GM12874 (cell line): ENCODE measurements around the gene VCP.

Source experiments
- TF ChIP-seq, protein P1 (sequence below): IDR thresholded peaks from 2 replicates; pipeline ENCODE4 v1.5.1; 2011; ENCODE audit warnings: low read depth, mild to moderate bottlenecking, control low read depth, low read length, moderate library complexity; ENCODE audit not compliant: insufficient read depth

VCP gene

DNA sequence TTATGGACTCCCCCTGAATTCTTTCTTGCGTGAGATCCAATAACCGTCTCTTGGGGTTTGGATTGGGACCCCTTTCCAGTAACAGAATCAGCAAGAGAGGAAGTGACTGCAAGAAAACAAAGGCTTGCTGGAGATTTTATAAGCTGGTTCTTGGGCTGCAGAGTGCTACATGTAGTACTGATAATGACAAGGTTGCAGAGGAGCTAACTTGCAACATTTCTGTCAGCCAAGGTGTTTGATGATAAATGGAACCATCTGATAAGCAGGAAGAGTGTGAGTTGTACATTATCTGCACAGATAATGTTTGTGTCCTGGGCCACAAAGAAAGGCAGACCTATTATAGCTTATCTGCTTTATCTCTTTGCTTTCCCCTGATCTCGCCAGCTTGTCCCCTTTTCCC lies 45.8 kb downstream of the VCP start:
- TF ChIP-seq, protein P1, sequence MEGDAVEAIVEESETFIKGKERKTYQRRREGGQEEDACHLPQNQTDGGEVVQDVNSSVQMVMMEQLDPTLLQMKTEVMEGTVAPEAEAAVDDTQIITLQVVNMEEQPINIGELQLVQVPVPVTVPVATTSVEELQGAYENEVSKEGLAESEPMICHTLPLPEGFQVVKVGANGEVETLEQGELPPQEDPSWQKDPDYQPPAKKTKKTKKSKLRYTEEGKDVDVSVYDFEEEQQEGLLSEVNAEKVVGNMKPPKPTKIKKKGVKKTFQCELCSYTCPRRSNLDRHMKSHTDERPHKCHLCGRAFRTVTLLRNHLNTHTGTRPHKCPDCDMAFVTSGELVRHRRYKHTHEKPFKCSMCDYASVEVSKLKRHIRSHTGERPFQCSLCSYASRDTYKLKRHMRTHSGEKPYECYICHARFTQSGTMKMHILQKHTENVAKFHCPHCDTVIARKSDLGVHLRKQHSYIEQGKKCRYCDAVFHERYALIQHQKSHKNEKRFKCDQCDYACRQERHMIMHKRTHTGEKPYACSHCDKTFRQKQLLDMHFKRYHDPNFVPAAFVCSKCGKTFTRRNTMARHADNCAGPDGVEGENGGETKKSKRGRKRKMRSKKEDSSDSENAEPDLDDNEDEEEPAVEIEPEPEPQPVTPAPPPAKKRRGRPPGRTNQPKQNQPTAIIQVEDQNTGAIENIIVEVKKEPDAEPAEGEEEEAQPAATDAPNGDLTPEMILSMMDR = no peak

DNA sequence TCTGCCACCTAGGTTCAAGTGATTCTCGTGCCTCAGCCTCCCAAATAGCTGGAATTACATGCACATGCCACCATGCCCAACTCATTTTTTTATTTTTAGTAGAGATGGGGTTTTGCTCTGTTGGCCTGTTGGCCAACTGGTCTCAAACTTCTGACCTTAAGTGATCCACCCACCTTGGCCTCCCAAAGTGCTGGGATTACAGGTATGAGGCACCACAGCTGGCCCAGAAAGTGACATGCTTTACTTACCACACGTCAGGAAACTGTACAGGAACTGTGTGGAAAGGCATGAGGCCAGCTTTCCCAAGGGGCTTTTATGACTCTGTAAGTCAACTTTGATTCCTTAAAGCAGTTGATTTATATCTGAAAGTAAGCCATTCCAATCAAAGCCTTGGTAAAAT lies 57.9 kb downstream of the VCP start:
- TF ChIP-seq, protein P1 = no peak

DNA sequence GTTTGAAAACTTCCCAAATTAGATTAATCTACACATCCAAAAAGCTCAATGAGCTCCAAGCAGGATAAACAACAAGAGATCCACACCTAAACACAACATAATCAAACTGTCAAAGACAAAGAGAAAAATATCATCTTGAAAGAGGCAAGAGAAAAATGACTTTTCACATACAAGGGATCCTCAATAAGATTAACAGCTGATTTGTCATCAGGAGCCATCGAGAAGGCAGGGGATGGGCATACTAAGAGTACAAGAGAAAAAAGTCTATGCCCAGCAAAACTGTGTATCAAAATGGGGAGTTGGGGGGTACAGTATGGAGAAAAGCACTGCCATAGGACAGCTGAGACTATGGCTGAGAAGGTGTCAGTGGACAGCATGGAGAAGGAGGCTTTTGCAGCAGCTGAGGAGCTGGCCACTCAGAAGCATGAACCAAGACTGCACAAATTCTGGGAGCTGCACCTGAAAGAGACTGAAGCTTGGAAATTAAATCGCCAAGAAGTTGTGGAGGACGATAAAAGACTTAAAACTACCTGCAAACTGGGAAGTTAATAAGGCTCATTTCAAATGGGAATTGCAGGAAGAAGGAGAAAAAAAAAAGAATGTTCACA lies 62.0 kb downstream of the VCP start:
- TF ChIP-seq, protein P1 = no peak
